RWPE2 (cell line): ENCODE results near the gene MMP23B.
"Not testable (repeated sequence)": the region's sequence is repeated elsewhere in the genome, so short reads cannot be mapped to it uniquely, and the experiment has no call there.

Source experiments
- ATAC-seq: fragments of 200-7000 bp; cut with Tn5 transposase; 3 replicates; pipeline ENCODE4 v1.9.1; 2021; ENCODE audit warnings: low read depth
- DNase-seq: peaks from one replicate; pipeline ENCODE4 v3.0.0-alpha.2; 2020; ENCODE audit warnings: low spot score
- H3K27ac ChIP-seq: fragments of 450-650 bp; 2 replicates; pipeline ENCODE4 v1.5.1; 2017; ENCODE audit warnings: mild to moderate bottlenecking; ENCODE audit not compliant: poor library complexity, severe bottlenecking
- H3K27me3 ChIP-seq: fragments of 250-450 bp; sonication (Bioruptor Pico); 2 replicates; pipeline ENCODE4 v1.5.1; 2021; ENCODE audit warnings: mild to moderate bottlenecking, moderate library complexity; ENCODE audit not compliant: insufficient read depth, poor library complexity, severe bottlenecking
- H3K36me3 ChIP-seq: fragments of 250-450 bp; sonication (Bioruptor Pico); 2 replicates; pipeline ENCODE4 v1.5.1; 2020; ENCODE audit warnings: low read depth, mild to moderate bottlenecking, moderate library complexity
- H3K4me1 ChIP-seq: fragments of 250-450 bp; sonication (Bioruptor Pico); 2 replicates; pipeline ENCODE4 v1.5.1; 2021; ENCODE audit warnings: mild to moderate bottlenecking, moderate library complexity; ENCODE audit not compliant: insufficient read depth, poor library complexity, severe bottlenecking
- H3K4me3 ChIP-seq: fragments of 250-450 bp; sonication (Bioruptor Pico); 2 replicates; pipeline ENCODE4 v1.5.1; 2021; ENCODE audit warnings: mild to moderate bottlenecking, moderate library complexity; ENCODE audit not compliant: severe bottlenecking
- H3K9me3 ChIP-seq: fragments of 250-450 bp; sonication (Bioruptor Pico); 2 replicates; pipeline ENCODE4 v1.5.1; 2021; ENCODE audit warnings: mild to moderate bottlenecking, moderate library complexity; ENCODE audit not compliant: severe bottlenecking
- CTCF ChIP-seq: fragments of 450-650 bp; IDR thresholded peaks from one replicate; pipeline ENCODE4 v1.5.1; 2017; ENCODE audit warnings: mild to moderate bottlenecking, moderate library complexity; ENCODE audit not compliant: poor library complexity, severe bottlenecking

Gene MMP23B

GRCh38 chr1:1671365-1672119 is 39.6 kb downstream of the MMP23B start:
- ATAC-seq = no peak
- Histone ChIP-seq H3K36me3 (no peaks in the 10 kb centered on the region; the same call in 1 of the 2 replicates), H3K27ac (no peak overlapping the region), H3K4me3 (no peak overlapping the region), H3K4me1 (no peaks in the 10 kb centered on the region), H3K9me3 (no peaks in the 10 kb centered on the region), H3K27me3 (no peaks in the 10 kb centered on the region)
- no peak for TF ChIP-seq CTCF
- no peak for DNase-seq

GRCh38 chr1:1672181-1672965 is 40.4 kb downstream of the MMP23B start:
- no peaks in the 10 kb centered on the region for H3K9me3 ChIP-seq
- H3K36me3 ChIP-seq = no peaks in the 10 kb centered on the region
- no peak for TF ChIP-seq CTCF
- DNase-seq (no peak), ATAC-seq (no peak)
- H3K27ac ChIP-seq = no peak overlapping the region
- no peaks in the 10 kb centered on the region for H3K4me1 ChIP-seq
- no peaks in the 10 kb centered on the region for H3K27me3 ChIP-seq
- H3K4me3 ChIP-seq = no peak overlapping the region

- not testable (repeated sequence) for DNase-seq, H3K36me3 ChIP-seq, H3K9me3 ChIP-seq, H3K27me3 ChIP-seq, H3K4me3 ChIP-seq, H3K27ac ChIP-seq, H3K4me1 ChIP-seq, ATAC-seq
Observed at GRCh38 chr1:1674806-1675205, 42.8 kb downstream of the MMP23B start.

GRCh38 chr1:1675218-1675617 is 43.2 kb downstream of the MMP23B start:
- H3K9me3 ChIP-seq, H3K36me3 ChIP-seq, H3K27ac ChIP-seq, H3K4me1 ChIP-seq, ATAC-seq, H3K27me3 ChIP-seq, H3K4me3 ChIP-seq, DNase-seq: not testable (repeated sequence)

GRCh38 chr1:1676087-1676486 is 44.1 kb downstream of the MMP23B start:
- H3K36me3 ChIP-seq, H3K27ac ChIP-seq, H3K4me1 ChIP-seq, H3K9me3 ChIP-seq, H3K4me3 ChIP-seq, DNase-seq, ATAC-seq, H3K27me3 ChIP-seq: not testable (repeated sequence)

GRCh38 chr1:1677718-1678580 is 46.0 kb downstream of the MMP23B start:
- no peaks in the 10 kb centered on the region for H3K9me3 ChIP-seq
- H3K27ac ChIP-seq = no peak overlapping the region
- TF ChIP-seq CTCF = no peak
- no peaks in the 10 kb centered on the region for H3K4me1 ChIP-seq
- DNase-seq (no peak), ATAC-seq (no peak)
- no peaks in the 10 kb centered on the region for H3K36me3 ChIP-seq
- no peak overlapping the region for H3K4me3 ChIP-seq
- no peaks in the 10 kb centered on the region for H3K27me3 ChIP-seq
